ENCODE measurements around the gene TMEM220. TPM values are rescaled to one million over a fixed set of nuclear protein-coding genes. Genes with fewer than 3 reads are reported as not detected.

The TMEM220 gene
- total and polyA plus RNA-seq, 10 of the 15 experiments (the other 5 are each of a cell fraction or from before 2014, with no cell fraction given) = 0.02 to 0.30 (median 0.06) TPM; not detected in 1

DNA sequence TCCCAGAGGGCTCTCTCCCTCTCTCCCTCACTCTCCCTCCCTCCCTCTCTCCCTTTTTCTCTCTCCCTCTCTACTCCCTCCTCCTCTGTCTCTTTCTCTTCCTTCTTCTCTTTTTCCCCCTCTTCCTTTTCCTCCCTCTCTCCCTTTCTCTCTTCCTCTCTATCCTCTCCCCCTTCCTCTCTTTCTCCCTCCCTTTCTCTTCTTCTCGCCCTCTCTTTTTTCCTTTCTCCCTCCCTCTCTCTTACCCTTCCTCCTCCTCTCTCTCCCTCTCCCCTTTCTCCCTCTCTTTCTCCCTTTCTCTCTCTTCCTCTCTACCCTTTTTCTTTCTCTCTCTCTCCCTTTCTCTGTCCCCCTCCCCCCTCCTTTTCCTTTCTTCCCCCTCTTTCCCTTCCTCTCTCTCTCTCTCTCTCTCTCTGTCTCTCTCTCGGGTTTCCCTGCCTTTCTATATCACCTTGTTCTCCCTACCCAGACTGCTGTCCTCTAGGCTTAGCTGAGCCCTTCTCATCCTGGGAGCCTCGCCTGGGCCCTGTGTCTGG, 25.8 kb upstream of the TMEM220 start:
- ATAC-seq (no peak), FAIRE-seq (no peak), DNase-seq (ENCODE audit: low read depth, low spot score) (no peak)
- H3K4me1 ChIP-seq (ENCODE audit: control insufficient read depth, insufficient read depth, low read length) = no peaks in the 10 kb centered on the region
- intact Hi-C loops (cut with micrococcal nuclease; ENCODE audit: unreplicated experiment) (no loop called here), in situ Hi-C loops (cut with MboI) (no loop called here)
- POLR2A ChIA-PET = no interaction called here
- no peak overlapping the region for H3K4me3 ChIP-seq
- no peaks in the 10 kb centered on the region for H4K20me1 ChIP-seq (ENCODE audit: control insufficient read depth, insufficient read depth)
- 0% methylated on average over 3 of the region's 3 CpGs for WGBS (ENCODE audit: insufficient coverage, insufficient replicate concordance, low lambda C conversion rate, missing lambda C conversion rate)
- no peak overlapping the region for H3K4me2 ChIP-seq (ENCODE audit: control insufficient read depth, insufficient read depth)
- no peak overlapping the region for H3K9ac ChIP-seq (ENCODE audit: control insufficient read depth, insufficient read depth, low read length)
- RAD21 ChIA-PET (ENCODE audit: unreplicated experiment) = no interaction called here
- no peaks in the 10 kb centered on the region for H3K27me3 ChIP-seq (replicated peaks in 1 of 2; ENCODE audit: control insufficient read depth in 2 of 2, insufficient read depth in 2 of 2, low read length in 1 of 2)
- CTCF ChIA-PET = interaction anchor here (1.1 kb wide), 1 partner anchor 89 kb away, joined by 4 read pairs; no protein-coding TSS in a partner anchor
- H3K27ac ChIP-seq (ENCODE audit: control insufficient read depth, insufficient read depth) = no peak overlapping the region
- H3K36me3 ChIP-seq (ENCODE audit: control insufficient read depth in 2 of 2, insufficient read depth in 2 of 2, low read length in 1 of 2) = no peaks in the 10 kb centered on the region
- SMC1A ChIA-PET (ENCODE audit: uncharacterized antibody, unreplicated experiment) = no interaction called here
- H3K79me2 ChIP-seq (ENCODE audit: control insufficient read depth, insufficient read depth, low read length) = no peaks in the 10 kb centered on the region
- H3K9me3 ChIP-seq (replicated peaks; ENCODE audit: control insufficient read depth, insufficient read depth, low read length) = no peaks in the 10 kb centered on the region
- H2AFZ ChIP-seq (ENCODE audit: control insufficient read depth, low read depth, low read length) = no peak overlapping the region
- no peak for TF ChIP-seq CHD4 (IDR thresholded peaks at IDR 0.05)
- TF ChIP-seq GABPA (IDR thresholded peaks at IDR 0.05; ENCODE audit: low read depth) = no peak
- TF ChIP-seq, protein P1, sequence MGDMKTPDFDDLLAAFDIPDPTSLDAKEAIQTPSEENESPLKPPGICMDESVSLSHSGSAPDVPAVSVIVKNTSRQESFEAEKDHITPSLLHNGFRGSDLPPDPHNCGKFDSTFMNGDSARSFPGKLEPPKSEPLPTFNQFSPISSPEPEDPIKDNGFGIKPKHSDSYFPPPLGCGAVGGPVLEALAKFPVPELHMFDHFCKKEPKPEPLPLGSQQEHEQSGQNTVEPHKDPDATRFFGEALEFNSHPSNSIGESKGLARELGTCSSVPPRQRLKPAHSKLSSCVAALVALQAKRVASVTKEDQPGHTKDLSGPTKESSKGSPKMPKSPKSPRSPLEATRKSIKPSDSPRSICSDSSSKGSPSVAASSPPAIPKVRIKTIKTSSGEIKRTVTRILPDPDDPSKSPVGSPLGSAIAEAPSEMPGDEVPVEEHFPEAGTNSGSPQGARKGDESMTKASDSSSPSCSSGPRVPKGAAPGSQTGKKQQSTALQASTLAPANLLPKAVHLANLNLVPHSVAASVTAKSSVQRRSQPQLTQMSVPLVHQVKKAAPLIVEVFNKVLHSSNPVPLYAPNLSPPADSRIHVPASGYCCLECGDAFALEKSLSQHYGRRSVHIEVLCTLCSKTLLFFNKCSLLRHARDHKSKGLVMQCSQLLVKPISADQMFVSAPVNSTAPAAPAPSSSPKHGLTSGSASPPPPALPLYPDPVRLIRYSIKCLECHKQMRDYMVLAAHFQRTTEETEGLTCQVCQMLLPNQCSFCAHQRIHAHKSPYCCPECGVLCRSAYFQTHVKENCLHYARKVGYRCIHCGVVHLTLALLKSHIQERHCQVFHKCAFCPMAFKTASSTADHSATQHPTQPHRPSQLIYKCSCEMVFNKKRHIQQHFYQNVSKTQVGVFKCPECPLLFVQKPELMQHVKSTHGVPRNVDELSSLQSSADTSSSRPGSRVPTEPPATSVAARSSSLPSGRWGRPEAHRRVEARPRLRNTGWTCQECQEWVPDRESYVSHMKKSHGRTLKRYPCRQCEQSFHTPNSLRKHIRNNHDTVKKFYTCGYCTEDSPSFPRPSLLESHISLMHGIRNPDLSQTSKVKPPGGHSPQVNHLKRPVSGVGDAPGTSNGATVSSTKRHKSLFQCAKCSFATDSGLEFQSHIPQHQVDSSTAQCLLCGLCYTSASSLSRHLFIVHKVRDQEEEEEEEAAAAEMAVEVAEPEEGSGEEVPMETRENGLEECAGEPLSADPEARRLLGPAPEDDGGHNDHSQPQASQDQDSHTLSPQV (IDR thresholded peaks at IDR 0.05) = no peak
- TF ChIP-seq, protein P2, sequence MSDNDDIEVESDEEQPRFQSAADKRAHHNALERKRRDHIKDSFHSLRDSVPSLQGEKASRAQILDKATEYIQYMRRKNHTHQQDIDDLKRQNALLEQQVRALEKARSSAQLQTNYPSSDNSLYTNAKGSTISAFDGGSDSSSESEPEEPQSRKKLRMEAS (IDR thresholded peaks at IDR 0.05; ENCODE audit: low read depth, low read length) = no peak
- no TSS peak for BruUV-seq (replicated peaks)

Data from GM12878 (cell line).